Liver (tissue), 9 donors: ENCODE data around the gene ADAMTS3. TPM values are rescaled to one million over a fixed set of nuclear protein-coding genes. Genes with fewer than 3 reads are reported as not detected.

Source experiments
- DNase-seq: peaks from one replicate; pipeline ENCODE4 v3.0.0-alpha.2; 2017; ENCODE audit warnings: low spot score
- H3K27ac ChIP-seq, 2 donors: one replicate each; pipeline ENCODE4 v1.7.0; 2013; ENCODE audit warnings: inconsistent platforms in 2 of 2, low read length in 2 of 2, control low read depth in 1 of 2, low read depth in 1 of 2, mild to moderate bottlenecking in 1 of 2
- H3K27me3 ChIP-seq, 4 donors: one replicate each; pipeline versions ENCODE4 v1.6.1 to v1.7.0; 2013; ENCODE audit warnings: low read length in 3 of 4, inconsistent platforms in 1 of 4, mild to moderate bottlenecking in 1 of 4, moderate library complexity in 1 of 4; ENCODE audit not compliant: control insufficient read depth in 4 of 4, insufficient read depth in 4 of 4
- H3K36me3 ChIP-seq, 4 donors: one replicate each; pipeline versions ENCODE4 v1.6.1 to v1.7.0; 2013; ENCODE audit warnings: low read length in 3 of 4, mild to moderate bottlenecking in 3 of 4, low read depth in 1 of 4, moderate library complexity in 1 of 4; ENCODE audit not compliant: control insufficient read depth in 4 of 4, insufficient read depth in 3 of 4
- H3K4me1 ChIP-seq, 4 donors: one replicate each; pipeline versions ENCODE4 v1.6.1 to v1.7.0; 2013; ENCODE audit warnings: low read length in 3 of 4, mild to moderate bottlenecking in 3 of 4, moderate library complexity in 1 of 4; ENCODE audit not compliant: control insufficient read depth in 4 of 4, insufficient read depth in 4 of 4
- H3K4me3 ChIP-seq, 3 donors: one replicate each; pipeline versions ENCODE4 v1.6.1 to v1.7.0; 2013; ENCODE audit warnings: low read length in 3 of 3, control low read depth in 1 of 3, low read depth in 1 of 3, mild to moderate bottlenecking in 1 of 3
- H3K9ac ChIP-seq, 2 donors: one replicate each; pipeline ENCODE4 v1.7.0; 2013; ENCODE audit warnings: low read length in 2 of 2, mild to moderate bottlenecking in 2 of 2, moderate library complexity in 2 of 2, control low read depth in 1 of 2, low read depth in 1 of 2
- H3K9me3 ChIP-seq, 4 donors: one replicate each; pipeline versions ENCODE4 v1.6.1 to v1.7.0; 2013; ENCODE audit warnings: low read length in 3 of 4; ENCODE audit not compliant: control insufficient read depth in 4 of 4
- ATF3 ChIP-seq: IDR thresholded peaks from 2 replicates; pipeline ENCODE4 v1.6.1; 2016; ENCODE audit warnings: antibody characterized with exemption
- EGR1 ChIP-seq, 2 donors: IDR thresholded peaks; 2 replicates each; pipeline ENCODE4 v1.6.1; 2016 to 2018; ENCODE audit warnings: antibody characterized with exemption in 2 of 2, low read depth in 2 of 2
- FOXA1 ChIP-seq: IDR thresholded peaks from 2 replicates; pipeline ENCODE4 v1.6.1; 2016; ENCODE audit warnings: antibody characterized with exemption
- FOXA2 ChIP-seq: IDR thresholded peaks from 2 replicates; pipeline ENCODE4 v1.6.1; 2016; ENCODE audit warnings: antibody characterized with exemption
- HNF4A ChIP-seq, 2 donors: conservative IDR thresholded peaks; 2 replicates each; pipeline ENCODE4 v1.6.1; 2016; ENCODE audit warnings: antibody characterized with exemption in 2 of 2, mild to moderate bottlenecking in 2 of 2
- HNF4G ChIP-seq: IDR thresholded peaks from 2 replicates; pipeline ENCODE4 v1.6.1; 2016; ENCODE audit warnings: antibody characterized with exemption
- JUND ChIP-seq, 2 donors: IDR thresholded peaks; 2 replicates each; pipeline ENCODE4 v1.6.1; 2016; ENCODE audit warnings: antibody characterized with exemption in 2 of 2
- MAX ChIP-seq: IDR thresholded peaks from 2 replicates; pipeline ENCODE4 v1.6.1; 2016; ENCODE audit warnings: antibody characterized with exemption
- NR2F2 ChIP-seq: IDR thresholded peaks from 2 replicates; pipeline ENCODE4 v1.6.1; 2016; ENCODE audit warnings: antibody characterized with exemption
- RAD21 ChIP-seq, 2 donors: IDR thresholded peaks; 2 replicates each; pipeline ENCODE4 v1.6.1; 2016; ENCODE audit warnings: antibody characterized with exemption in 2 of 2, mild to moderate bottlenecking in 2 of 2
- RXRA ChIP-seq, 2 donors: IDR thresholded peaks; 2 replicates each; pipeline ENCODE4 v1.6.1; 2017 to 2018; ENCODE audit warnings: antibody characterized with exemption in 2 of 2, mild to moderate bottlenecking in 1 of 2
- SP1 ChIP-seq: IDR thresholded peaks from 2 replicates; pipeline ENCODE4 v1.6.1; 2018; ENCODE audit warnings: antibody characterized with exemption, mild to moderate bottlenecking
- TAF1 ChIP-seq: conservative IDR thresholded peaks from 2 replicates; pipeline ENCODE4 v1.6.1; 2016; ENCODE audit warnings: antibody characterized with exemption, mild to moderate bottlenecking
- YY1 ChIP-seq: IDR thresholded peaks from 2 replicates; pipeline ENCODE4 v1.6.1; 2016; ENCODE audit warnings: antibody characterized with exemption, mild to moderate bottlenecking
- ZBTB33 ChIP-seq: IDR thresholded peaks from 2 replicates; pipeline ENCODE4 v1.6.1; 2016; ENCODE audit warnings: antibody characterized with exemption
- WGBS: extraction: QIAGEN DNeasy Blood & Tissue Kit; methylation state at CpG from one replicate; pipeline ENCODE4 v1.1.7; 2013; 5-methylcytosine and 5-hydroxymethylcytosine counted together
- polyA plus RNA-seq, 2 donors: library from polyadenylated mRNA; stranded (reverse) in 1 of 2; unstranded in 1 of 2; fragments of 200-250 nt in 1 of 2; fragments of >200 nt in 1 of 2; fragmentation: Nextera tagmentation in 1 of 2; extraction: Ambion mirVana in 1 of 2; gene quantifications; one replicate each; pipeline versions ENCODE4 v1.2.1 to v1.2.3, GENCODE V29; 2013 to 2015
- total RNA-seq, 2 donors: library from RNA; depleted of rRNA; stranded (reverse); fragments of >200 nt; gene quantifications; one replicate each; pipeline ENCODE4 v1.2.3, GENCODE V29; 2014
- TF ChIP-seq, protein P1 (sequence below): fragments of 150-350 bp; IDR thresholded peaks from 2 replicates; pipeline ENCODE4 v1.5.1; 2017; ENCODE audit warnings: improper control_type of control experiment, low read depth, low read length; ENCODE audit not compliant: missing input control
- TF ChIP-seq, protein P2 (sequence below): IDR thresholded peaks from 2 replicates; pipeline ENCODE4 v1.6.1; 2016; ENCODE audit warnings: antibody characterized with exemption, mild to moderate bottlenecking
- donor health status: healthy.
- donor health status: healthy.
- donor health status: healthy.
- donor health status: healthy.
- donor health status: healthy.

Gene ADAMTS3
- total and polyA plus RNA-seq, 4 donors: 0.12 to 1.9 (median 0.25) TPM; not detected in 1

DNA sequence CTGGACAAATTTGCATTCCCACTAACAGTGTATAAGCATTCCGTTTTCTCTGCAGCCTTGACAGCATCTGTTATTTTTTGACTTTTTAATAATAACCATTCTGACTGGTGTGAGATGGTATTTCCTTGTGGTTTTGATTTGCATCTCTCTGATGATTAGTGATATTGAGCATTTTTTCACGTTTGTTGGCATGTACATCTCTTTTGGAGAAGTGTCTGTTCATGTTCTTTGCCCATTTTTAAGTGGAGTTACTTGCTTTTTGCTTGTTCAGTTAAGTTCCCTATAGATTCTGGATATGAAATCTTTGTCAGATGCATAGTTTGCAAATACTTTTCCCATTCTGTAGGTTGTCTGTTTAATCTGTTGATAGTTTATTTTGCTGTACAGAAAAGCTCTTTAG lies 68.8 kb downstream of the ADAMTS3 start:
- Histone ChIP-seq H3K9ac (no peak overlapping the region), H3K9me3 (no peaks in the 10 kb centered on the region), H3K27ac (no peak overlapping the region), H3K4me3 (no peak overlapping the region), H3K27me3 (no peaks in the 10 kb centered on the region), H3K4me1 (no peaks in the 10 kb centered on the region), H3K36me3 (no peaks in the 10 kb centered on the region)
- 65% methylated on average over 2 of the region's 2 CpGs for WGBS
- no peak for DNase-seq
- TF ChIP-seq HNF4G (no peak), HNF4A (conservative IDR thresholded peaks at IDR 0.05) (no peak), ZBTB33 (no peak), SP1 (no peak), JUND (IDR thresholded peaks at IDR 0.05) (no peak), ATF3 (no peak), YY1 (no peak), RXRA (IDR thresholded peaks at IDR 0.05) (no peak), EGR1 (IDR thresholded peaks at IDR 0.05; ENCODE audit: low read depth in 2 of 2) (no peak), RAD21 (IDR thresholded peaks at IDR 0.05) (no peak), FOXA2 (no peak), NR2F2 (no peak), MAX (no peak), FOXA1 (no peak)
- TF ChIP-seq, protein P1, sequence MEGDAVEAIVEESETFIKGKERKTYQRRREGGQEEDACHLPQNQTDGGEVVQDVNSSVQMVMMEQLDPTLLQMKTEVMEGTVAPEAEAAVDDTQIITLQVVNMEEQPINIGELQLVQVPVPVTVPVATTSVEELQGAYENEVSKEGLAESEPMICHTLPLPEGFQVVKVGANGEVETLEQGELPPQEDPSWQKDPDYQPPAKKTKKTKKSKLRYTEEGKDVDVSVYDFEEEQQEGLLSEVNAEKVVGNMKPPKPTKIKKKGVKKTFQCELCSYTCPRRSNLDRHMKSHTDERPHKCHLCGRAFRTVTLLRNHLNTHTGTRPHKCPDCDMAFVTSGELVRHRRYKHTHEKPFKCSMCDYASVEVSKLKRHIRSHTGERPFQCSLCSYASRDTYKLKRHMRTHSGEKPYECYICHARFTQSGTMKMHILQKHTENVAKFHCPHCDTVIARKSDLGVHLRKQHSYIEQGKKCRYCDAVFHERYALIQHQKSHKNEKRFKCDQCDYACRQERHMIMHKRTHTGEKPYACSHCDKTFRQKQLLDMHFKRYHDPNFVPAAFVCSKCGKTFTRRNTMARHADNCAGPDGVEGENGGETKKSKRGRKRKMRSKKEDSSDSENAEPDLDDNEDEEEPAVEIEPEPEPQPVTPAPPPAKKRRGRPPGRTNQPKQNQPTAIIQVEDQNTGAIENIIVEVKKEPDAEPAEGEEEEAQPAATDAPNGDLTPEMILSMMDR: no peak

- H3K4me3 ChIP-seq: no peak overlapping the region
- H3K4me1 ChIP-seq: no peaks in the 10 kb centered on the region
- WGBS: 61% methylated on average over 1 of the region's 1 CpG
- no peak overlapping the region for H3K9ac ChIP-seq
- TF ChIP-seq MAX (no peak), FOXA1 (no peak), HNF4G (no peak), TAF1 (no peak), EGR1 (IDR thresholded peaks at IDR 0.05; ENCODE audit: low read depth in 2 of 2) (no peak), ATF3 (no peak)
- TF ChIP-seq, protein P2, sequence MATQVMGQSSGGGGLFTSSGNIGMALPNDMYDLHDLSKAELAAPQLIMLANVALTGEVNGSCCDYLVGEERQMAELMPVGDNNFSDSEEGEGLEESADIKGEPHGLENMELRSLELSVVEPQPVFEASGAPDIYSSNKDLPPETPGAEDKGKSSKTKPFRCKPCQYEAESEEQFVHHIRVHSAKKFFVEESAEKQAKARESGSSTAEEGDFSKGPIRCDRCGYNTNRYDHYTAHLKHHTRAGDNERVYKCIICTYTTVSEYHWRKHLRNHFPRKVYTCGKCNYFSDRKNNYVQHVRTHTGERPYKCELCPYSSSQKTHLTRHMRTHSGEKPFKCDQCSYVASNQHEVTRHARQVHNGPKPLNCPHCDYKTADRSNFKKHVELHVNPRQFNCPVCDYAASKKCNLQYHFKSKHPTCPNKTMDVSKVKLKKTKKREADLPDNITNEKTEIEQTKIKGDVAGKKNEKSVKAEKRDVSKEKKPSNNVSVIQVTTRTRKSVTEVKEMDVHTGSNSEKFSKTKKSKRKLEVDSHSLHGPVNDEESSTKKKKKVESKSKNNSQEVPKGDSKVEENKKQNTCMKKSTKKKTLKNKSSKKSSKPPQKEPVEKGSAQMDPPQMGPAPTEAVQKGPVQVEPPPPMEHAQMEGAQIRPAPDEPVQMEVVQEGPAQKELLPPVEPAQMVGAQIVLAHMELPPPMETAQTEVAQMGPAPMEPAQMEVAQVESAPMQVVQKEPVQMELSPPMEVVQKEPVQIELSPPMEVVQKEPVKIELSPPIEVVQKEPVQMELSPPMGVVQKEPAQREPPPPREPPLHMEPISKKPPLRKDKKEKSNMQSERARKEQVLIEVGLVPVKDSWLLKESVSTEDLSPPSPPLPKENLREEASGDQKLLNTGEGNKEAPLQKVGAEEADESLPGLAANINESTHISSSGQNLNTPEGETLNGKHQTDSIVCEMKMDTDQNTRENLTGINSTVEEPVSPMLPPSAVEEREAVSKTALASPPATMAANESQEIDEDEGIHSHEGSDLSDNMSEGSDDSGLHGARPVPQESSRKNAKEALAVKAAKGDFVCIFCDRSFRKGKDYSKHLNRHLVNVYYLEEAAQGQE: no peak
- no peaks in the 10 kb centered on the region for H3K36me3 ChIP-seq
- H3K9me3 ChIP-seq: no peaks in the 10 kb centered on the region
- peaks cover 0 to 4% (median 0%) of the 10 kb centered on the region in 4 donors for H3K27me3 ChIP-seq
- DNase-seq: no peak
- no peak overlapping the region for H3K27ac ChIP-seq
Measured at GRCh38 chr4:72496119-72496518, 72.9 kb downstream of the ADAMTS3 start.
